NCI-H510A treated with DMSO at 0.1 percent for 48 hours (cell line): ENCODE measurements around the gene ALG14.
A peak's percentile ranks its signal among the peaks of the same experiment; 100 is the strongest.
"Not testable (repeated sequence)": the region's sequence is repeated elsewhere in the genome, so short reads cannot be mapped to it uniquely, and the experiment has no call there.

Experiments used
- DNase-seq: peaks from one replicate; lab custom pipeline; 2025; lab: John Stamatoyannopoulos, UW

The ALG14 gene

DNA sequence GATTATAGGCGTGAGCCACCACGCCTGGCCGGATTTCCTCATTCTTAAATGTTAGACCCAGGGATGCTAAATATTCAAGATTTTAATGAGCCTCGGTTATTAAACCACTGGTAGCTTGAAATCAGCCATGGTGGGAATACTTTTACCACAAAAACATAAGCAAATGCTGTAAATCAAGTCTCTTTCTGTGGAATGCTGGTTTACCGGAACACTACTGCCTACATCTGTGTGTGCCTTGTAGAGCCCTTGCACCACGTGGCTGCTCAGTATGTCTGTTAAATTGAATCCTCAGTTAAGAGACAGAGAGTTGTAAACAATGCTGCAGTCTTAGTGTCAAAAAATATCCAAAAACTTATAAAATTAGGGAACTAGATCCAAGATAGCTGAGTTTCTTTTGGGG is 119.0 kb downstream of the ALG14 start:
- DNase-seq = no peak

DNA sequence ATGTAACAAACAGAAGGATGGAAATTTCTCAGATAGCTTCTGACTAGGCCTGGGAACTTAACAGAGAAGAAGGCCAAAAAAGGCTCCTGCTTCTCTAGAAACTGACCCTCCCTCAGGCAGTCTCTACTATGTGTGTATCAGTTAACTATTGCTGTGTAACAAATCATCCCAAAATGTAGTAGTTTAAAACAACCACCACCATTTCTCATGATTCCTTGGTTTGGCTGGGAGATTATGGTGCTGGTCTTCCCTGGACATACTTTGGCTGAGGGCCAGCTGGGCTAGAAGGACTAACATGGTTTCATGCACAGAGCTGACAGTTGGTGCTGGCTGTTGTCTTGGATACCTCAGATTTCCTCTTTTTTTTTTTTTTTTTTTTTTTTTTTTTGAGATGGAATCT is 119.6 kb downstream of the ALG14 start:
- no peak for DNase-seq

DNA sequence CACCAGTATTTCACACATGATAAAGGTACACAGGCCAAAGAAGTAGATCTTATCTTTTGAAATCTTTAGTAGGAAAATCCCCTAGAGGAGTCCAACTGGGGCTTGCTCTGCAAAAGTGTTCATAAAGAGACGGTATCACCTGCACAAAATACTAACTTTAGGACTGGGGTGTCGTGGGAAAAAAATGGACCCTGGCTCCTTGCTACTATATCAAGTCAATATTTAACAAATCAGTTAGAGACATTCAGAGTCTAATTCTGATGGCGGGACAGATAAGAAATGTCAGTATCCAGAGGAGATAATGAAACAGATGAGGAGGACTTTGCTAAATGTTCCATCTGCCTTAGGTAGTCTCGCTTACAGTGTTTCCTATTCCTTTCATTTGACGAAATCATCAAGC is 120.2 kb downstream of the ALG14 start:
- no peak for DNase-seq

DNA sequence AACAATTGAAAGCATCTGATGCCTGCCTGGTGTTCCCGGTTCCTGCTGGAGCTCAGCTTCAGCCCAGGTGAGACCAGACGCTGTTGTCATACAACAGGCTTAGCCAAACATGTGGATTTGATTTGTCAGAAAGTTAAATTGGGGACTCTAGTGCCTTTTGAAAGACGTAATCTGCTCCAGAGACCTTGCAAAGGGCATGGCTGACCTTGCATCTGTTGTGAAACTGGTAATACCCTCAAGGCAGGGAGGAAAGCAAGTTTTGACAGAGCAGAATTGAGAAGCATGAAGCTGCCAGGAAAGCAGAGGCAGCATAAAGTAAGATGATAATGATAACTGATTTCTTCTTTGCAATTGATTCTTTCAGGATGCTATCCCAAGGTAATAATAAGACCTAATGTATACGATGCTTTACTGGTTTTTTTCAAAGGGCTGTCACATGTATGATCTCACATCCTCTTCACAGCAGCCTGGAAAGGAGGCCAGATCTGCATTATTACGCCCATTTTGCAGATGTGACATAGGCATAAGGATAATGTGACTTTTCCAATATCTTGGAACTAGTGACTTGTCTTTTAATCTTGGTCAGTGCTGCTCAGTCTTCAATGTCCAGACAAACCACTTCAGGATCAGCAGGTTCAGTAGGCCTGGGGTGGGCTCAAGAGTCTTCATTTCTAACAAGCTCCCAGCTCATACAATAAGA is 121.1 kb downstream of the ALG14 start:
- no peak for DNase-seq

DNA sequence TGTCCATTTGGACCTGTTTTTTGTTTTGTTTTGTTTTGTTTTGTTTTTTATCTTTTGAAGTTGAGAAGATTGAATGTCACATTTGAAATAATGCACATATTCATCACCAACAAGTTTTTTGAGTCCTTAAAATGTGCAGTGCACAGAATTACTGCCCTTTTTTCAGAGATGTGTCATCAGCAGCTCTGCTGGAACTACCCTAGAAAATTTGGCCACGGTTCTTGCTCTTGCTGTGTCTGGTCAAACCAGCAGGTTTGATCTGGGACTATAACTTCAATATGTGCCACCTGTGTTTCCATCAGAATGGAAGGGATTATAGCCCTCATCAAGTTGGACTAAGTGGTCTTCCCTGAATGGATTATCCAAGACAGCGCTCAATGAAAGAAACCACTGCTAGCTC is 121.7 kb downstream of the ALG14 start:
- no peak for DNase-seq

DNA sequence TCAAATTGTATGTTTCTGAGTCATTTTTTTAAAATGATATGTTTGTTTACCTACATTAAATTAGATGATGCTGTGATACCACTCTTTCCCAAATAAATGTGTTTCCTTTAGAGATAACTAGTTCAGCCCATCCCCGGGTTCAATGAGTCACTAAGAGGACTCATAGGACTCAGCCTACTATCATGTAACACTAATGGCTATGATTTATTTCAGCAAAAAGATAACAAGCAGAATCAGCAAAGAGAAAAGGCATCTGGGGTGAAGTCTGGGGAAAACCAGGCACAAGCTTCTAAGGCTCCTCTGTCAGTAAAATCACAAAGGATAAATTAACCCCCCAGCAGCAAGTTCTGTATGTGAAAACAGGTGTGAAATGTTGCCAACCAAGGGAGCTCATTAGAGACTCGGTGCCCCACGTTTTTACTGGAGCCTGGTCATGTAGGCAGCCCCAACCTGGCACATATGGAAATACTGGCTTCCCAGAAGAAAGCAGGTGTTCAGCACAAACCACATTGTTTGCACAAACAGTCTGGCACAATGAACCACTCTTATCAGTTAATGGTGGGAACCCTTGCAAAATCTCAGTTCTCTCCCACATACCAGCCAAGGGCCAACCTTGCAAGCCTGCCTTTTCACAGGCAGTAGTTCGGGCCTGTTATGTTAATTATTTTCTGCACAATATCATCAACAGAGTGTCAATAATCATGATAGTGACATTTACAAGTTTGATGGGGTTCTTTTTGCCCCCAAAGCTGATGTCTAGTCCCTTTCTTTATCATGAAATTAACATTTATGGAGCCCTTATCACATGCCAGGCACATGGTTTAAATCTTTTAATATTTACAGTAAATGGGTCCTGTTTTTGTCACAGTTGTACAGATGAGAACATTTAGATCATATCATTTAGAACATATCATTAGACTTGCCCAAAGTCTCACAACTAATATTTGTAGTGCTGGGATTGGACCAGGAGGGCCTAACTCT is 122.8 kb downstream of the ALG14 start:
- peak; percentile 81 for DNase-seq

DNA sequence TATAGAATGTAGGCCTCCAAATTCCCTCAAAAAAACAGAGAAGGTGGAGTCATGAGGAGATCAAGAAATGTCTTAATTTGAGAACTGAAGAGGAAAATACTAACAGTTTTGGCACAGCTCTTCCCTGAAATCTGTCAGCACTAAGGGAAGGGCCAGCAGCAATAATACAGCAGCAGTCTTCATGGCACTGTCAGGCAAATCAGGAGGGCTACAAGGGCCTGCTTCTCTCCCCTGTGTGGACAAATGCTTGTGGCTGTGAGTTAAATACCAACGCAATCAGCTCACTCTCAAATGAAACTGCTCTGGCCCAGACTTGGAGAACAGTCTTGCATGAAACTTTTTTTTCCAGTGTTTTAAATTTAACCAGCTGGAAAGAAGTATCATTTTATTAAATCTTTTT is 125.3 kb downstream of the ALG14 start:
- no peak for DNase-seq

DNA sequence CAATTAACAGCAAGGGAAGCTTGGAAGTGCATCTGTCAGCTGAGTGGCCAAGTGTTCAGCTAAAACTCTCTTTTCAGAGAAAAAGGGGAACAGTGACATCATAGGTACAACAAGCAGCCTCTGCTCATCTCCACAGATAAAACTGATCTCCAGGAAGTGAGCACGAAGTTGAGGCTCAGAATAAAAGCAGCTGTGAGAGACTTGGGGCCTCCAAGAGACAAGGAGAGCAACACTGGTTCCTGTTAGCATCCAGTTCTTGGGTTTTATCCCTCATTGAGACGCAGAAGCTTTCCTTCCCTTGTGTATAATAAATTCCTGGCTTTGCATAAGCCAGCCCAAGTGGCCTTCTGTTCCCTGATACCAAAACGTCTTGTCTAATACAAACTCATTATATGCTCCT is 125.9 kb downstream of the ALG14 start:
- DNase-seq = no peak

DNA sequence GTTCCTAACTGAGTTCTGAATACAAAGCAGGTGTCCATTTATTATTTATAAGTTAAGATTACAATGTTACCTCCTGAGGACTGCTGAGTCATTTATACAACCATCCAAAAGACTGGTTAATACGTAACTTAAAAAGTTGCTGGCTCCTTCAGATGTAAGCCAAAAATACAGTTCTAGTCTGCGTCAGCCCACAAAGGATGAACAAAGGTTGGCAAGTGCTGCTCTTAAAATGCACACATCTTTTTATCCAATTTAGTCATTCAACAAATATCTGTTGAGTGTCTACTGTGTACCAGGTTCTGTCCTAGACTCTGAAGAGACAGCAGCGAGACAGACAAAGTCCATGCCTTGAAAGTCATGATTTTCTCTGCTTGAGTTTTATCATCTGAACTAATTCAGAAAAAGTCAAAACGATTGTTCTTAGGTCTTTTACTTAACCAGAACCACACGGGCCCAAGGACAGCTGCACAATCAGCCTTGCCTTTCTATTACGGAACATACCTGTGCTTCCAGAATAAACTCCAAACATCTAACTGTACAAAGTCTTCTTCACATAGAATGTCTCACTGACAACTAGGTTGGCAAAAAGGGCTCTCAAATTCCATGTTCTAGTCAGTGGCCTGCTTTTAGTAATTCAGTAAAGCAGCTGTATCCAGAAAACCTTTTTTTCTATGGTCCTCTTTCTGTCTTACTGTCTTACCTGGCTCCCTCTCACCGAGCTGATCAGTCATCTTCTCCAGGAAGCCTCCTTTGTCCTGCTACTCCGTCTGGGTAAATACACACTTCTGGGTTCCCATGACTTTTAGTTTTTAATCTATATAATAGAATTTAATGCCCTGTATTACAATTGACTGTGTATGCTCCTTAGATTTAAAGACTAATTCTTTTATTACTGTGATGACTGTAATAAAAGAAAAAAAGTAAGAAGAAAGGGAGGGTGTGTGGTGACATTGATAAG is 130.3 kb downstream of the ALG14 start:
- no peak for DNase-seq

DNA sequence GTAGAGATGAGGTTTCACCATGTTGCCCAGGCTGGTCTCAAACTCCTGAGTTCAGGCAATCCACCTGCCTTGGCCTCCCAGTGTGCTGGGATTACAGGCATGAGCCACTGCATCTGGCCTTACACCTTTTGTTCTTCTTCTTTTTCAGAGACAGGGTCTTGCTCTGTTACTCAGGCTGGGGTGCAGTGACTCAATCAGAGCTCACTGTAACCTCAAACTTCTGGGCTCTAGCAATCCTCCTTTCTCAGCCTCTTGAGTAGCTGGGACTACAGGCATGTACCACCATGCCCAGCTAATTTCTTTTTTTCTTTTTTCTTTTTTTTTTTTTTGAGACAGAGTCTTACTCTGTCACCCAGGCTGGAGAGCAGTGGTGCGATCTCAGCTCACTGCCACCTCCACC is 131.3 kb downstream of the ALG14 start:
- not testable (repeated sequence) for DNase-seq

DNA sequence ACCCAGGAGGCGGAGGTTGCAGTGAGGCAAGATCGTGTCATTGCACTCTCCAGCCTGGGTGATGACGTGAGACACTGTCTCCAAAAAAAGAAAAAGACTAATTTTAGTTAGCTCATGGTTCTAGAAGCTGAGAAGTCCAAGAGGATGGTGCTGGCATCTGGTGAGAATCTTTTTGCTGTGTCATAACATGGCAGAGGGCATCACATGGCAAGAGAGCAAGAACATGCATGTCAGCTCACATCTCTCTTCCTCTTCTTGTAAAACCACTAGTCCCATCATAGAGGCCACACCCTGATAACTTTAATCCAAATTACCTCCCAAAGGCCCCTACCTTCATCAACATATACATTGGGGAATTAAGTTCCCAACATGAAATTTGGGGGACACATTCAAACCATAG is 132.0 kb downstream of the ALG14 start:
- DNase-seq = no peak

DNA sequence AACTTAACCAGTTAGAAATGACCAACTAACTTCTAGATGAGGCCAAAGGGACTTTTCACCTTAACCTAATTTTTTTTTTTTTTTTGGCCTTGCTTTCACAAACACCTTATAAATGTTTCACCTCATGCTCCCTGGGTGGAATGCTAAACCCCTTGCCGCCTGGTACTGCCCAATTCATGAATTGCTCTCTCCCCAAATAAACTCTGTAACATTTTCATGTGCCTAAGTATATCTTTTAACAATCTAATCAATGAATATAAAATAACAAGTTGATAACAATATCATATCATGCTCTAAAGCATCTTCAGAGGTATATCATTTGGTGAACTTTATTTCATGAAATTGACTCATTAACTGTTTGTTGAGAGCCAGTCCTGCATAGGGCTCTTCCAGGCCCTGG is 134.9 kb downstream of the ALG14 start:
- no peak for DNase-seq

DNA sequence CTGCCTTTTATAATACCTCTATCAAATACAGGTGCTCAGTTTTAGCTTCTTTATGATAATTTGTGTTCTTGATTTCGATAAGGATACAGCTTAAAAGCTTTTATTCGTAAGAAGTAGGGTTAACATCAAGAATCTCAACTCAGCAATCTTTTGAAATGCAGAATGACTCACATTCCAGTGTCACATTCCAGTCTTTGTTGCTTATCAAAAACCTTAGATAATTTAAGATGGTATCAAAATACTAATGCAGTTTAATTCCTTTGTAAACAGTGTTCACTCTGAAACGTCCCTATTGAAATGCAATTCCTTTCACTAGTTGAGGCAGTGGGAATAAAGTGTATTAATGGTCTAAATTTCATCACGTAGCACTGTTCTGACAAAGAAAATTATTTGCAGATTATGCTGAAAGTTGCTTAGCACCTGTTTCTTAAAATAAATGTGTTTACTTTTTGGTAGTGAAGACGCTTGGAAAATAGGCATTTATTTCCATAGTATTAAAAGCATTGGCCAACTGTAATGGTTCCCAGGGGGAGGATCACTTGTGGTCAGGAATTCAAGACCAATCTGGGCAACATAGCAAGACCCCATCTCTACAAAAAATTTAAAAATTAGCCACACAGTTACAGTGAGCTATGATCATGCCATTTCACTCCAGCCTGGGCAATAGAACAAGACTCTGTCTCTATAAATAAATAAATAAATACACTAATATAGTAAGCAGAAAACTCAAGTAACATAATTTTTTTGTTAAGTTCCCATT is 135.7 kb downstream of the ALG14 start:
- DNase-seq = no peak

DNA sequence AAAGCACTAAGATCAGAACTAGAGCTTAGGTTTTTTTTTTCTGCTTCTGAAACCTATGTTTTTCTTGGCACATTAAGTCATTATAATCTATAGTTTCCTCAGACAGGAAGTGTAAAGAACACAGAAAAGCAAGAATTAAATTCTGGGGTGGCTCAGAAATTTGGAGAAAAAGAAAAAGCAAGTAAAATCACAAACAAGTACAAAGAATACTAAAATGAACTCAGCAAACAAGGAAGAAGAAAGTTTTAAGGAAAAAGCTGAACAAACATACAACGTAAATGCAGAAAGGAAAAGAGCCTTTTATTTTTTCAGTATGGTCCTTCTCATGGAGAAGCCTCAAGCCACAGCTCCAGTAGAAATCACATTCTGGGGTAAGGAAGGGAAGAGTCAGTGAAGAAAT is 137.3 kb downstream of the ALG14 start:
- no peak for DNase-seq

DNA sequence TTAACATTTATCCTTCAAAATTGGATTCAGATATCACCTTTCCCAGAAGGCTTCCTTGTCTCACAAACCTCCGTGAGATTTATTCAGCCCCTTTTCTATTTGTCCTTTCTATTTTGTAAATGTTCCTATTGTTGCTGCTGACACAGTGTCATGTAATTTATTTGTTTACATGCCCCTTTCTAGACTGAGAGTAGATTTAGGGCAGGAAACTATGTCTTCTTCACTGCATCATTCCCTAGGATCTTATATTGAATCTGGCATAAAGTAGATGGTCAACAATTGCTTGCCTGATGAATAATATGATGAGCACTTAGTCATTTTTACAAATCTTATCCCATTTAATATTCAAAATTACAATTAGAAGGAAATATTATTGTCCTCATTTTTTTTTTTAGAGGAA is 137.7 kb downstream of the ALG14 start:
- DNase-seq = no peak

DNA sequence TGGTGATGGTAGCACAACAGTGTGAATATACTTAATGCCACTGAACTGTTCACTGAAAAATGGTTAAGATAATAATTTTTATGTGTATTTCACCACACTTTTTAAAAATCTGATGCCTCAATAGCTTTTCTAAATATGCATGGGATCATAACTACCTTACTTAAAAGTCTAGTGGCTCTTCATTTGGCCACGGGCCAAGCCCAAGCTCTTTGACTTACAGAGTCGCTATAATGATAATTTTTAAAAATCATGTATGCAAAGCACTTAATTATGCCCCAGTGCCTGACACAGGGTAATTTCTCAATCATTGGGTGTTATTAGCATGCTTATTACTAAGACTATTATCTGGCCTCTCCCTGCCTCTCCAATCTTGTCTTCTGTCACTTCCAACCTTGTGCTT is 138.2 kb downstream of the ALG14 start:
- DNase-seq = no peak

DNA sequence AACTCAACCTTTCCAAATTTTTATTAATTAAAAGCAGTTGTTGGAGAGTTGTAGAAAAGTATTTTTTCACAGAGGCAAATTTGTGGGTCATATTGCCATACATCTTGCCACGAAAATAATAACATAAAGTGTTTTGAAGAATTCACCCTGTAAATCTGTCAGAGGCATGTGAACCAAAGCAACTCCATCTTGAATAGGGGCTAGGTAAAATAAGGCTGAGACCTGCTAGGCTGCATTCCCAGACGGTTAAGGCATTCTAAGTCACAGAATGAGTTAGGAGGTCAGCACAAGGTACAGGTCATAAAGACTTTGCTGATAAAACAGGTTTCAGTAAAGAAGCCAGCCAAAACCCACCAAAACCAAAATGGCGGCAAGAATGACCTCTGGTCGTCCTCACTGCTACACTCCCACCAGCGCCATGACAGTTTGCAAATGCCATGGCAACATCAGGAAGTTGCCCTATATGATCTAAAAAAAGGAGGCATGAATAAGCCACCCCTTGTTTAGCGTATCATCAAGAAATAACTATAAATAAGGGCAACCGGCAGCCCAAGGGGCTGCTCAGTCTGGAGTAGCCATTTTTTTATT is 141.4 kb downstream of the ALG14 start:
- no peak for DNase-seq

DNA sequence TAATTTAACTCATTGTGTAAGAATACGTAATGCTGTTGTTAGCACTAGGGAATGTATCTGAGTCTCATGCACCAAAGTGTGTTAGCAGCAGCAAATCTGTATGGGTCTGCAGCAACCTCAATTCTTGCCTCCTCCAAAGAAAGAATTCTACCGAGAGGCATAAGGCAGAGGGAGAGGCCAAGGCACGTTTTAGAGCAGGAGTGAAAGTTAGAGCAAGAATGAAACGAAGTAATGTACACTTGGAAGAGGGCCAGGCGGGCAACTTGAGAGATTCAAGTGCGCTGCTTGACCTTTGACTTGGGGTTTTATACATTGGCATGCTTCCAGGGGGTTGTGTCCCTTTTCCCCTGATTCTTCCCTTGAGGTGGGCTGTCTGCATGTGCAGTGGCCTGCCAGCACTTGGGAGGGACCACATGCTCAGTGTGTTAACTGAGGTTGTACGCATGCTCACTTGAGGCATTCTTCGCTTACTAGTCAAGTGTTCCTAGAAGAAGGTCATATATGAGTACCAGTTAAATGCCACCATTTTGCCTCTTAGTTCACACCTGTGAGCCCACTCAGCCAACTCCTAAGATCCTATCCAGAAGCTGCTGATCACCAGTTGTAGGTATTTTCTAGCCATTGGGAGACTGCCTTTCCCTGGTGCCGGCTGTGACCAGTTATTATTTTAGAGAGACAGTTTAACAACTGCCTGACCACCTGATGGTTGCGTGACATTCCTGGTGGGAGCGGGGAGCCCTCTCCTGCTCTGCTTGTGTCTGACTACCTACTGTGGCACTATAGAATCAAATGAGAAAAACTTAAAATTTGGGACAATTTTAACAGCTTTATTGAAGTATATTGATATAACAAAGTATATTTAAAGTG is 143.2 kb downstream of the ALG14 start:
- DNase-seq = no peak

DNA sequence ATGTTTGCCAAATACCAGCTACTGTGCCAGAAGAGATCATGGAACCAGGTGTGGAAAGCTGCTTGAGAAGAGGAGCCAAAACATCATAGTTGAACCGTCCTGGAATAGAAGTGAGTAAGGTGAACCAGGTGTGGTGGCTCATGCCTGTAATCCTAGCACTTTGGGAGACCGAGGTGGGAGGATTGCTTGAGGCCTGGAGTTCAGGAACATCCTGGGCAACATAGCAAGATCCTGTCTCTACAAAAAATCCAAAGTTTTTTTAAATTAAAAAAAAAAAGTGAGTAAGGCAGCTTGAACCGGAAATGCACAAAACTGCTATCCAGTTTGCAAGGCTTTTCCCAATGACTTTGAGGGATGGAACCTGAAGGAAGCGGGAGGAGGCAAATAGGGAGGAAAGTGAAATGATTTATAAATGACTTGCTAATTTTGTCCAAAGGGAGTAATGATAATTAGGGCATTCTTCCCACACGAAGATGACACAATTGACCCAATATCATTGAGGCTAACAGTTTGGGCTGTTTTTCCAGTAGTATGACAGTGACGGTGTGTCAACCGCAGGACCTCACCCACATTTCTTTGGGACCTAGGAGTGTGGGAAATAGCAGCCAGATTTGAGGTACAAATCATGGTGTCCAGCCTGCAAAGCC is 144.3 kb downstream of the ALG14 start:
- DNase-seq = no peak
